CD4-positive, alpha-beta T cell treated with Interleukin-12 subunit alpha and Interleukin-12 subunit beta, for 1 hour (primary cell): ENCODE data around the gene RNF31.
"Not testable (repeated sequence)": the region's sequence is repeated elsewhere in the genome, so short reads cannot be mapped to it uniquely, and the experiment has no call there.

ENCODE experiments used
- DNase-seq: peaks from one replicate; pipeline ENCODE4 v3.0.0-alpha.2; 2020

Gene RNF31

DNA sequence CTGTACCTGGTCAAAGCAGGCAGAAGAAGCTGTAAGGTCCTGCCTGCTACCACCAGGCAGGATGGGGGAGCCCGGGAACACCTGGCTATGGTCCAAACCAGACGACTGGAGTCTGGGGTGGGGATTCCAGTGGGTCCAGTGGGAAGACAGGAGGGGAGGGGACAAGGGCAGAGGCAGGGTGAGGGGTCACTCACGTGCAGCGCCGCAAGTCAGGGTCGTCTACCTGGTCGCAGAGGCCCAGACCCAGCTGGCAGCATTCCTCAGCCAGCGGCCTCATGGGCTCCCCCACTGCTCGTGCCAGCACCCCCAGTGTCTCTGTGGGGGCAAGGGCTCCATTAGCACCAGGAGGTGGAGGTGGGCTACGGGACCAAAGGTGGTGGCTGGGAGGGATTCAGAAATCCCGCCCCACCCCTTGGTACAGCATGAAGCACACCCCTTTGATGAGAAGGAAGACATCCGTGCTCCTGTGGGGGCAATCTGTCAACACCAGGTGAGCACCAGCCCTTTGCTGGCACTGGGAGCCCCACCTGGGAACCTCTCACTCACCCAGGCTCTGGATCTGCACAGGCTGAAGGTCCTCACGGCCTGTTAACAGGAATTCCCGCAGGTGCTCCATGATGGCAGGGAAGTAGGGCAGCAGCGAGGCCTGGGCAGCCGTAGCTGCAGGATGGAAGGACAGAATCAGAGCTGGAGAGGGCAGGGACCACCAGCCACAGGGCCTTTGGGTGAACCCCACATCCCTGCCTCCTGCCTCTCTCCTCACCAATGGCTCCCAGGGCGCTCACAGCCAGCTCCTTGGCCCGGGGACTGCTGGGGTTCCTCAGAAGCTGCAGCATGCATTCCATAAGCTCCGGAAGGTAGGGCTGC is 37.0 kb downstream of the RNF31 start:
- DNase-seq: no peak

DNA sequence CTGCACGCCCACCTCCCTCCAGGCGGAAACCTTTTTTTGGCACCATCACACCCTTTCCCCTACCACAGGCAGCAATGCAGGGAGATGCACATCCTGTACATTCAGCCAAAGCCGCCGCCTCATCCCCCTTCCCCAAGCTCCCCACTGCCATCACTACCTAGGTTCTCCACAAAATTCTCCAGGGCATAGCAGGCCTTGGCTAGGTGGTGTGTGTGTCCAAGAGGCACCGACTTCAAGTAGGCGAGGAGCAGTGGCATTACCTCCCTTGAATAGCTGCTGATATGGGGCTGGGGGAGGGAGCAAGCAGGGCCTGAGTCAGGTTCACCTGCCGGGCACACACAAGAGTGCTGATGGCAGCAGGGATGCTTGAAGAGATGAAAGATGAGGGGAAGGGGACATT is 37.7 kb downstream of the RNF31 start:
- DNase-seq: no peak

DNA sequence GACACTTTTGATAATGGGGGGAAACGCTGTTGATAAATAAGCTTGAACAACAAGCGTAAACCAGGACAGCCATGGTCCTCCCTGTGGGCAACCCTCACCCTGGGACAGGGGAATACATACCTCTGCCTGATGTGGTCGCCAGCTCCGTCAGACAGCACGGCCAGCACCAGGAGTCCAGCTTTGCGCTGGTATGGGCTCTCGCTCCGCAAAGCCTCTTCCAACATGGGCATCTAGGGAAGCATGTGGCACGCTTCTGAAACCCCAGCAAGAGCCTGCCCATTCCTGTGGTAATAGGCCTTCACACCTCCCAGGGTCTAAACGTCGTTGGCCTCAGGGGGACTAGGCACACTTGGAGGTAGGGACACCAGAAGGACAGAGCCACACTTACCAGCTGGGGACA is 38.4 kb downstream of the RNF31 start:
- no peak for DNase-seq

DNA sequence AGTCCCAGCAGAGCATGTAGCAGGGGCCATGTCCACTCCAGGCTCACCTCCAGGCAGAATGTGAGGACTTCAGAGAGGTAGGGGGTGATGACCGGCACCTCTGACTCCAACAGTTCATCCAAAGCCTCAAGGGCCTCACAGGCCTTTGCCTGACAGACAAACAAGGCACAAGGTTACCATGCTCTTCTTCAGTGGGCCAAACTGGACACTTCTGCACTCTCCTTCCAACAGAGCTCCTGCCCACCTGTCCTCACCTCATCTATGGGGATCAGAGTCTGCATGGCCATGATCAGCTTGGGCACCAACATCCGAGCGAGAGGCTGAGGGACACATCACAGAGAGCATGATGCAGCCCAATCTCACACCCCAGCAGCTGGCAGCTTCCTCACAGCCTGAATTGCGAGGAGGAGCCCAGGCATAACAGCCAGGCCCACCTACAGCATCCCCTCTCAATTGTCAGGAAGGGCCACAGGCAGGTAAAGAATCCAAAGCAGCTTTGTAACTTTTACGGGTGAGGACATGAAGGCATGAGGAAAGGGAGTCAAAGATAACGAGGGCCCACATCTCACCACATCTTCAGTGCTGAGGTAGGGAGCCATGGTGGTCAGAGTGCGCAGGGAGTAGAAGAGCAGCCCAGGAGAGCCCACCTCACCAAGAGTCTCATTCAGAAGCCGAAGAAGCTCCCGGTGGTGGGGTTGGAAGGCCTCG is 39.7 kb downstream of the RNF31 start:
- DNase-seq: no peak

DNA sequence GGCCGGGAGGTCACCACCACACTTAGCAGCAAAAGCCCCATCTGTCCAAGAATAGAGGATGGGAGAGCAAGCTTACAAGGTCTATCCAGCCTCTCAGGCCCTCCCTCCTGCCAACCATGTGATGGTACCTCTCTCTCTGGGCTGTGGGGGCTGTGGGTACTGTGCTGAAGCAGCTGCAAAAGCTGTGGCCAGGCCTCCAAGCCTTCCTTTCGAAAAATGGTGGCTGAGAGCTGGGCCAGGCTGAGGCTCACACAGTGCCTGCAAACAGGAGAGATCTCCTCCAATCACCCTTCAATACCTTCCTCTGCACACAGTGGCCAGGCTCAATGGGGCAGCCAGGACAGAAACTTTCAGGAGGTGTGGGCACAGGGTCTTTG is 40.2 kb downstream of the RNF31 start:
- no peak for DNase-seq

DNA sequence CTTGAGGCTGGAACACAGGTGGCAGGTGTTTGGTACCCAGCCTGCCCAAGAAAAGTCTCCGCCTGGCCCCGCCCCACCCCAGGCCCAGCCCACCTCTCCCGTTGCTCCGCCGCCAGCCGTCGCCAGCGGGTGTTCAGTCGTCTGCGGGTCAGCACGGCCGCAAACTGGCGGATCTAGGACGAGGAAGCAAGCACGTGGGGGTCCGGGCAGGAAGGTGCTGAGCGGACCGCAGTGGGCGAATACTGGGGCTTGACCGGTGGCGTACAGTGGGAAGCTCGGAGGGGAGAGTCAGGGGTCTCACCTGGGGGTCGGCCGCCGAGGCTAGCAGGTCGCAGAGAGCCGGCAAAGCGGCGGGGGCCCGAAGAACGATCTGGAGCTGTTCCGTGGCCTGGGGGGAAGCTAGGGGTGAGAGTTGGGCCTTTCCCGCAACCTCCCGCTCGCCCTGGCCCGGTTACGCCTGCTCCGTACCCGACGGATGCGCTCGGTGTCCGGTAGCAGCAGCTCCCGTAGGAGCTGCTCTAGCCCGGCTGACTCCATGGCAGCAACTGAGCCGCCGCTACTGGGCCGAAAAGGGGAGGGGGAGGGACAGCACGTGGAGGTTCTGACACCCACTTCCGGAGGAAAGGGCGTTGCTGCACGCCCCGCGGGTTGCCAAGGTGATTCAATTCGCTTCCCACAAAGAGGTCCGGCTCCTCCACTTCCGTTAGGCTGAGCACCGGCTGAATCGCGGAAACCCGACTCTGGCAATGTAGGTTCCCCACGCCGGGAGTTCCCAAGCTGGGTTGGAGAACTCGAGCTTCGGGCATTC is 41.2 kb downstream of the RNF31 start, which contains the start of gene IPO4:
TSS of gene IPO4 (minus strand) at position 566 of the 808 bp plus-strand sequence. CDS start at position 537, 29 bp downstream.
- peak; percentile 97 for DNase-seq

DNA sequence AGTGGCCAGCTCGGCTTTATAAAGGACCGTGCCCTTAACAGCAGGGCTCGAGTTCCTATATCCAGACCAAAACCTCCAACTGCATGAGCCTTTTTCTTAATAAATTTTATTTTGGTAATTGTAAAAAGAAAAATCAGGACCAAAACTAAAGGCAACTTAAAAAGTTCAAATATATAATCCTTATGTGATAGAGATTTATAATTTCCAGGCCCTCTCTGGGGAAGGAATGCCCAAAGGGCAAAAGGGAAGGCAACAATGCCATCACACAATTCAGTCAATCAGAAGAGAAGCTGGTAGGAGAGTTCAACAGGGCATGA is 41.7 kb downstream of the RNF31 start:
- DNase-seq: no peak

DNA sequence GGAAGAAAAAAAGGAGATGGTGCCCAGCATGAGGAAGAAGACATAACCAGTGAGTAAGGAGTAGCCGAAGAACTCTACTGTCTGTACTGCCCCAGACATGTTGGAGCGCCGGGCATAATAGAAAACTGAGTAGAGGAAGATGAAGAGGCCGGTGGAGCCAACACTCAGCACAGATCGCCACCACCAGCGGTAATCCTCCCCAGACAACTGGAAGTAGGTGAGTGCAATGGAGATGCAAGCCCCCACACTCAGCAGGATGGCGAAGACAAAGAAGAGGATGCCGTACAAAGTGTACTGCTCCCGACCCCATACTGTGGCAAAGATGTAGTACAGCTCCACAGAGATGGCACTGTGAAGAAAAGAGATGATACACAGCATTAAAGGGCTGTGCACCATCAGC is 42.2 kb downstream of the RNF31 start:
- DNase-seq: no peak

DNA sequence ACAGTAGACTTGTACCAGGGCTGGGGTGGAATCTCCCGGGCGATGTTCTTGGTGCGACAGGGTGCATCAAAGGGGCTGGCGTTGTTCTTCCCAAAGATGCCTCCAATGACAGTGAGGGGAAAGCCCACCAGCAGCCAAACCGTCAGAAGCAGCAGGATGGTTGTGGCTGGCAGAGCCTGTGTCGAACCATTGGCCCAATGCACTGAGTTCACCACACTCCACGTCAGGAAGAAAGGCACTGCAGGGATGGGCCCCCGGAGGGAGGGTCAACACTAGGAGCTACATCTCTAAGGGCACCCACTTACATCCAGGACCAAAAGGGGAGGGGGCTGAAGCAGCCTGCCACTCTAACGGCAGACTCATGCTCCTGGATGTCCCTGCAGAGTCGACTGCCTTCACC is 43.1 kb downstream of the RNF31 start:
- DNase-seq: no peak

DNA sequence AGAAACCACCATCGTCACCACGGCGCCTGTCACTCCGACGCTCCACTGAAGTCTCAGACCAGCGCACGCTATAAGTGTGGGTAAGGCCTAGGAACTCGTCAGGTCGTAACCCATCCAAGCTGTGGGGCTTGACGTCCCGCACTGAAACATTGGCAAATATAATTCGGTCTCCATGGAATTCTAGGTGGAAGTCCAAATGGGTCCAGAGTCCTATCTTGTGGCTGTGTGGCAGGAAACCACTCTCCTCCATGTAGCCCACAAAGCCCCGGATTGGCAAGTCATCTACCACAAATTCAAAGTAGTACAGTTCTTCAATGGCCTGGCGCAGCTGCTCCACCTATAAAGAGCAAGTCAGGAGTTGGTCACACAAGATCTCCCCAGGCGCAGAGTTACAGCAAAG is 45.6 kb downstream of the RNF31 start:
- no peak for DNase-seq

DNA sequence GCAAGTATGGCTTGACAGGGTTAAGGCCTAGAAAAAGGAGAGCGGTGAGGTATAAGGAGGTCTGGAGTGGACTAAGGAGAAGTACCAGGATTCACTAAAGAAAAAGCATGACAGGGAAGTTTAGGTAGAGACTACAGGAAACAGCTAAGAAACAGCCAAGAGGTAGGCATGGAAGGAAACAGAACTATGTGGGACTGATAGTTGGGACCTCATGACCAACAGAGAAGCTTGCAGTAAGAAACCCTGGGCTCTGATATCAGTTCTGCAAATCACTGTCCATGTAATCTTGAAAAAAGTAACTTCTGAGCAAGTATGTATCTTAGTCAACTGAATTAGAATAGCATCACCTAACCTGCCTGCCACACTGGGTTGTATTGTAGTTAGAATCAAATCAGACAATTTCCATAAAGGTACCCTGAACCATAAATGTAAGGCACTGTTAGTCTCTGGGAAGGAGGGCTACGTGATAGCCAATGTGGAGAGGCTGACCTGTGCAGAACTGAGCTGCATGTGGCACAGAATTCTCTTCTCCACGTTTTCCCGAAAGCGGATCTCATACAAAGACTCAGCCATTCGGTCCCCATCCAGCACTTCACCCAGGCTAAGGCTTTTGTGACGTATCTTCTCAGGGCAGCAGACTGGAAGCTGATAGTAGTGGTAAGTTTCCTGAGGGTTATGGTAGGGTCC is 47.0 kb downstream of the RNF31 start:
- no peak for DNase-seq

DNA sequence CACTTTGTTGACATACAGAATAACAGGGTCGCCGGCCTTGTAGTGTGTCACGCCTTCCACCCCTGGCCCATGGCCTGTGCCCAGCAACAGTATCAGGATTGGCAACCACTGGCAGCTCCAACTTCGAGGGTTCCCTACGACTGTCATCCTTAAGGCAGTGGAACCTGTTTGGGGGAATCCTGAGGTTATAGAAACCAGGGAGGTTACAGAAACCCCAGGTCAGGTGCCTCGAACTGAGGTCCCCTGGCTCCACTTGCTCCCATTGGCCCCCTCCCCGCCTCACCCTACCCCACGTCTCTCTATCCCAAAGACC is 47.5 kb downstream of the RNF31 start:
- DNase-seq: no peak

DNA sequence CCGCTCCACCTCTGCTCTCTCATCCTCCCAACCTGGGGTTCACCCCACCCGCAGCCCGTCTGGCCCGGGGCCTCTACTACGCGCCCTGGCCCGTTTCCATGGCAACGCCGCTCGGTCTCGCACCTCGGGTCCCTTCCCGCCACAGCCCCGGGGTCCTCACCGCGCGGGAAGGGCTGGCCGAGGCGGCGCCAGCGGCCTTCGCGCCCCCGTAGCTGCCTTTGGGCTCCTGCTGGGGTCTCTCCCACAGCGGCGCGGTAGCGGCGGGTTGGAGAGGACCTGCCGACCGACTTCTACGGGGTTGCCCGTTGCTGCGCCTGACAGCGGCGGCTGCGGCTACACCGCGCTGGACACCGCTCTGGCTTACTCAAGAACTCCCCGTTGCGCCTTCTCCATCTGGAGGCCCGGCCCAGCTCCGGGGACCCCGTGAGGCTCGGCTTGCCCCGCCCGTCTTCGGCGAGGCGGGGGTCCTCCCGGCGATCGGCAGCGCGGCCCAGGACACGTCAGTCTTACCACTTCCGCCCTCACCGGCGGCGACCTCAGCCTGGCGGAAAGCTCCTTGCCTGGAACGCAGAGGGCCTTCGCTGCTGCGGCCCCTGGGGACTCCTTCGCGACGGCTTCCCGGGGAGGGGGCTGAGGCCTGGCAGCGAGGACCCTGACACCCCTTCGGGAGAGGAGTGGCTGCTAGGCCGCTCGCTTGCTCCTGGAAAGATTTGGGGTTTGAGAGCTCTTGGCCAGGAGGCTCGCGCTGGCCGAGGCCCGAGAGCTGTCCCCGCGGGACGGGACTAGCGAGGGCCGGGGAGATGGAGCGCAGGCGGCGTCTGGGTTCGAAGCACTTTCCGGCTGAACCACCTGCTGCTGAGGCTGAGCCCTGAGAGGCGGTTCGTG is 48.1 kb downstream of the RNF31 start, which contains the start of gene TM9SF1:
TSS of gene TM9SF1 (minus strand) at position 256 of the 885 bp plus-strand sequence. CDS start 422 bp downstream, outside the sequence.
- DNase-seq: peak; percentile 92

DNA sequence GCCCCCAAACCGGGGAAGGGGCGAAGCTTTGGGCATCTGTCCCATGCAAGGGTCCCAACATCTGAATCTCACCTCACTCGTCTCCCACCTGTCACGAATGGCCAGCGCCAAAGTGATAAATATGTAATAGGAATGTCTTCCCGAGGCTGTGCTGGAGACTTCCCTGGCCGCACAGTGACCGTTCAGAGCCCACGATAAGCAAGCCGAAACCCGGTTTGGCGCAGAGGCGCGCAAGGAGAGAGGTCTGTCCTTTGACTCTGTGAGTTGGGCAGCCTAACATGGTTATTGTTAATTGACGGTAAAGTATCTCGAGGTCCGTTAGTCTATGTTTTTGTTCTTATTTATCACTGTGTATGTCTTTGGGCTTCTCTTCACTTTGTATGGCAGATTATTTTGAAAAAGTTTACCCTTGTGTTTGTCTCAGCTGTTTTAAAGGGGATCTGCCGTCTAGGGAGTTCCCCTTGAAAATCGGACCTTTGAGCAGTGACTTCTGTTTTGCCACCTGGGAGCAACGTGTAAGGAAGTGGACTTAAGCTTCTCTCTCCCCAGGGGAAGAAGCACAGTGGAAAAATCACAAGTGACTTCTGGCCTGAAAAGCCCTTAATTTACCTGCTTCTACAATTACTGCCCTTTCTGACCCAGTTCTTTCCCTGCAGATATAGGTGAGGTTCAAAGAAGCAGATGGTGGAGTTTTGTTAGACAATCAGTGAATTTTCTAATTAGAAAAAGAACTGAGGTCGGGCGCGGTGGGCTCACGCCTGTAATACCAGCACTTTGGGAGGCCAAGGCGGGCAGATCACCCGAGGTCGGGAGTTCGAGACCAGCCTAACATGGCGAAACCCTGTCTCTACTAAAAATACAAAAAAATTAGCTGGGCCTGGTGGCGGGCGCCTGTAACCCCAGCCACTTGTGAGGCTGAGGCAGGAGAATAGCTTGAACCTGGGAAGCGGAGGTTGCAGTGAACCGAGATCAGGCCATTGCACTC is 49.1 kb downstream of the RNF31 start:
- peak; percentile 16 for DNase-seq

DNA sequence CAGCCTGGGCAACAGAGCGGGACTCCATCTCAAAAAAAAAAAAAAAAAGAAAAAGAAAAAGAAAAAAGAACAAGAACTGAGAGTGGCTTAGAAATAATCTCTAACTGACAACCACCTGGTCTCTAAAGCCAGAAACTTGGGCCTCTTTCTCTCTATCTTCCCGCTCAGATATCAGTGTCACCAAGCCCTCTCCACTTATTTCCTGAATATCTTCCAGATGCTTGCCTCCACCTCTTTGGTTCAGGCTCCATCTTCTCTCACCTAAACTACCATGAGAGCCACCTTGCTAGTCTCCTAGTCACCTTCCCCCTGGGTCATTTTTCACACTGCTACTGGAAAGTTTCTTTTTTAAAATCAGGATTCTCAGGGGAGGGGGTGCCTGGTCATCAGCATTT is 49.8 kb downstream of the RNF31 start:
- no peak for DNase-seq

DNA sequence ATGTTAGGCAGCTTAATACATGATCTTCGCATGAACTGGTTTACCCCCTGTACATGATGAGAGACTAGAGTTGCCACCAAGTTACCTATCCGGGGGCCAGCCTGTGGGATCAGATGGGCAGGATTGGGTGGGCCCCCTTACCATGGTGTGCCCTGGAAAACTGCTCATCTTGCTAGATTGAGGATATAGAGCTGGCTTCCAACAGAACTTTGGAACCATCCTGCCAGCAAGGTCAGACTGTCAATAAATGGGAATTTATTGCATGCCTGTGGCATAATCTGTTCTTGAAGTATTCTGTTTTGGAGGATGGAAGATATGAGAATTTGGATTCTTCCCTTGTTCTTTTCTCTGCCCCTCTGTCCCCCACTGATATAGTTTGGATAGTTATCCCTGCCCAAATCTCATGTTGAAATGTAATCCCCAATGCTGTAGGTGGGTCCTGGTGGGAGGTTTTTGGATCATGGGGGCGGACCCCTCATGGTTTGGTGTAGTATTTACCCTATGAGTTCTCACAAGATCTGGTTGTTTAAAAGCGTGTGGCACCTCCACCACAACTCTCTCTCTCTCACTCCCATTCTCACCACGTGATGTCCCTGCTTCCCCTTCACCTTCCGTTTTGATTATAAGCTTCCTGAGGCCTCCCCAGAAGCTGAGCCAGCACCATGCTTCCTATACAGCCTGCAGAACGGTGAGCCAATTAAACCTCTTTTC is 51.7 kb downstream of the RNF31 start:
- DNase-seq: no peak

DNA sequence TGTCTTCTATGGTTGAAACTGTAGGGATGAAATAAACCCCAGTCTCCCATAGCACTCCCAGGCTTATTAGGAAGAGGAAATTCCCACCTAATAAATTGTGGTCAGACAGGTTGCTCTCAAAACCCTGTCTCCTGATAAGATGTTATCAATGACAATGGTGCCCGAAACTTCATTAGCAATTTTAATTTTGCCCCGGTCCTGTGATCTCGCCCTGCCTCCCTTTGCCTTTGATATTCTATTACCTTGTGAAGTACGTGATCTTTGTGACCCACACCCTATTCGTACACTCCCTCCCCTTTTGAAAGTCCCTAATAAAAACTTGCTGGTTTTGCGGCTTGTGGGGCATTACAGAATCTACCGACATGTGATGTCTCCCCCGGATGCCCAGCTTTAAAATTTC is 55.2 kb downstream of the RNF31 start:
- DNase-seq: not testable (repeated sequence)

DNA sequence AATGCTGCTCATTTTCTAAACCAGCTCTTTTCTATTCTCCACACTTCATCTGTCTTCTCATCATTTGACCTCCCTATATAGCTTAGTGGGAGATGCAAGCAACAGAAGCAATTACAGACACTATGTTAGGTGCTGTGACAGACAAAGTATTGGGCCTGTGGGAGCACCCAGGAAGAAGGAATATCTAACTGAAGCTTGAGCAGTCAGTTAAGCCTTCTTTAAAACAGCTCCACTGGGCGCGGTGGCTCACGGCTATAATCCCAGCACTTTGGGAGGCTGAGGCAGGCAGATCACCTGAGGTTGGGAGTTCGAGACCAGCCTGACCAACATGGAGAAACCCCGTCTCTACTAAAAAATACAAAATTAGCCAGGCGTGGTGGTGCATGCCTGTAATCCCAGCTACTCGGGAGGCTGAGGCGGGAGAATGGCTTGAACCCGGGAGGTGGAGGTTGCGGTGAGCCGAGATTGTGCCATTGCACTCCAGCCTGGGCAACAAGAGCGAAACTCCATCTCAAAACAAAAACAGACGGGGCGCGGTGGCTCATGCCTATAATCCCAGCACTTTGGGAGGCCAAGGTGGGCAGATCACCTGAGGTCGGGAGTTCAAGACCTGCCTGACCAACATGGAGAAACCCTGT is 56.1 kb downstream of the RNF31 start:
- DNase-seq: not testable (repeated sequence)
